Suppressor macrophage treated with lipopolysaccharide for 1 hour (primary cell): Measurements from ENCODE around the gene SLC32A1.

Experiments
- DNase-seq, 3 donors: peaks; one replicate each; pipeline ENCODE4 v3.0.0-alpha.2; 2020 to 2022

SLC32A1 gene

DNA sequence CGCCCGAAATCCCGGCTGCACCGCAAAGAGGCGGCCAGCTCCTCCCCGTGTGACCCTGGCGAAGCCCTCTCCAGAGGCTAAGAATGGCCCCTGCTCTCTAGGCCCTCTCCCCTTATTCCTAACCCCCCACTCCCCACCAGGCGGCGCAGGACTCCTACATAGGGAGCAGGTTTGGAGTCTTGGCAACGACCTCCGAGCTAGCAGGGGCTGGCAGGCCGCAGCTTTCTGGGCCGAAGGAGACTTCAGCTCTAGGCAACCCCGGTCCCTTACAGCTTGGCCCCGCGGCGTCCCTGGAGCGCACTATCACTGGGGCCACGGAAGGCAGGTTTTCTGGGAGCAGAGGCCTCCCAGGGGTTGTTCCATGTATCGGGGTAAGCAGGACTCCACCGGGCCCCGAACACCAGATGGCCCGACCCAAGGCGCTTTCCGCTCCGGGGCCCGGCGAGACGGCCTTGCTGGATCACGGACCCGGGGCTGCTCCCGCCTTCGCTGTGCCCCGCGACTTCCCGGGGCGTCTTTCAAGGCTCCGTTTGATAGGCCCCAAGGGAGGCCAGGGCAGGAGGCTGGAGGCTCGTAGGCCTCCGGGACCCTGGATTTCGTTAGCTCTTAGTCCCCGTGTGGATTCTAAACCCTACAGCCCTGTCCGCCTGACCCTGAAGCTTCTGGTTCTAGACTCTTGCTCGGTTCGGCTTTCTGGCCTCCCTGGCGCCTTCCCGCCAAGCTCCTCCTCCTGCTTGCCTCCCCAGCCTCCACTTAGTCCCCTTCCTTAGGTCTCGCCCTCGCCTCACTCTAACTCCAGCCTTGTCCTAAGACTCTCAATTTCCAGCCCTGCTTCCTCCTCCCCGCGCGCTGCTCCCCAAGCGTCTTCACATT lies 1.9 kb downstream of the SLC32A1 start:
- DNase-seq: peak; percentile 34 to 59 (median 41)

DNA sequence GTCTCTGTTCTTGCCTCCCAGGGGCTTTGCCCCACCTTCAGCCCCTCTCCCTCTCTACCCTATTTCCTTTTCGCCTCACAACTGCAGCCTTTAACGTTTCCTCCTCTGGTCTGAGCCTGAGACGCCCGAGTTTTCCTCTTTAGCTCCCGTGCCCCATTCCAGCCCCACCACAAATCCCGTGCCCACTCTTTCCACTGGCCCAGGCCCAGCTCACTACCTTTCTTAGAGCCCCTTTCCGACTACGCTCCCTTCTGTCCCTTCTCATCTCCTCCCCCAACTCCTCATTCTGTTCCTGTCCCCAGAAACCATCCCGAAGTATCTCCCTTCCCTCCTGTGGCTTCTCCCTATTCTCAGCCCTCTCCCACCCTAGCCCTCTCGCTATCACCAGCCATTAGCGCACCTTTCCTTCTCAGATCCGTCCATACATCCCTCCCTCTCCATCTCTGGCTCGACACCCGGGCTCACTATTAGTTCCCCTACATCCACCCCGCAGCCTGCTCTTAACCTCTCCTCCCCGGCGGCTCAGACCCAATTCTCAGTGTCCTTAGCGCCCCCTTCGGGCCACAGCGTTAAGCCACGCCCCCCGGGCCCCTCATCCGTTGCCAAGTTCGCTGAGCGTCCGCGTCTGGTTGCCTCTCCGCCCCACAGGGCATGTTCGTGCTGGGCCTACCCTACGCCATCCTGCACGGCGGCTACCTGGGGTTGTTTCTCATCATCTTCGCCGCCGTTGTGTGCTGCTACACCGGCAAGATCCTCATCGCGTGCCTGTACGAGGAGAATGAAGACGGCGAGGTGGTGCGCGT lies 2.7 kb downstream of the SLC32A1 start:
- peak; percentile 38 to 68 (median 55) for DNase-seq

DNA sequence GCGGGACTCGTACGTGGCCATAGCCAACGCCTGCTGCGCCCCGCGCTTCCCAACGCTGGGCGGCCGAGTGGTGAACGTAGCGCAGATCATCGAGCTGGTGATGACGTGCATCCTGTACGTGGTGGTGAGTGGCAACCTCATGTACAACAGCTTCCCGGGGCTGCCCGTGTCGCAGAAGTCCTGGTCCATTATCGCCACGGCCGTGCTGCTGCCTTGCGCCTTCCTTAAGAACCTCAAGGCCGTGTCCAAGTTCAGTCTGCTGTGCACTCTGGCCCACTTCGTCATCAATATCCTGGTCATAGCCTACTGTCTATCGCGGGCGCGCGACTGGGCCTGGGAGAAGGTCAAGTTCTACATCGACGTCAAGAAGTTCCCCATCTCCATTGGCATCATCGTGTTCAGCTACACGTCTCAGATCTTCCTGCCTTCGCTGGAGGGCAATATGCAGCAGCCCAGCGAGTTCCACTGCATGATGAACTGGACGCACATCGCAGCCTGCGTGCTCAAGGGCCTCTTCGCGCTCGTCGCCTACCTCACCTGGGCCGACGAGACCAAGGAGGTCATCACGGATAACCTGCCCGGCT lies 3.4 kb downstream of the SLC32A1 start:
- no peak for DNase-seq

DNA sequence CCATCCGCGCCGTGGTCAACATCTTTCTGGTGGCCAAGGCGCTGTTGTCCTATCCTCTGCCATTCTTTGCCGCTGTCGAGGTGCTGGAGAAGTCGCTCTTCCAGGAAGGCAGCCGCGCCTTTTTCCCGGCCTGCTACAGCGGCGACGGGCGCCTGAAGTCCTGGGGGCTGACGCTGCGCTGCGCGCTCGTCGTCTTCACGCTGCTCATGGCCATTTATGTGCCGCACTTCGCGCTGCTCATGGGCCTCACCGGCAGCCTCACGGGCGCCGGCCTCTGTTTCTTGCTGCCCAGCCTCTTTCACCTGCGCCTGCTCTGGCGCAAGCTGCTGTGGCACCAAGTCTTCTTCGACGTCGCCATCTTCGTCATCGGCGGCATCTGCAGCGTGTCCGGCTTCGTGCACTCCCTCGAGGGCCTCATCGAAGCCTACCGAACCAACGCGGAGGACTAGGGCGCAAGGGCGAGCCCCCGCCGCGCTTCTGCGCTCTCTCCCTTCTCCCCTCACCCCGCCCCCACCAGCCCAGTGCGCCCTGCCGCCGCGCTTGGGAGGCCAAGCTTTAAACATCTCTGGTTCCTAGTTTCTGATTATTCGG lies 4.0 kb downstream of the SLC32A1 start:
- no peak for DNase-seq

DNA sequence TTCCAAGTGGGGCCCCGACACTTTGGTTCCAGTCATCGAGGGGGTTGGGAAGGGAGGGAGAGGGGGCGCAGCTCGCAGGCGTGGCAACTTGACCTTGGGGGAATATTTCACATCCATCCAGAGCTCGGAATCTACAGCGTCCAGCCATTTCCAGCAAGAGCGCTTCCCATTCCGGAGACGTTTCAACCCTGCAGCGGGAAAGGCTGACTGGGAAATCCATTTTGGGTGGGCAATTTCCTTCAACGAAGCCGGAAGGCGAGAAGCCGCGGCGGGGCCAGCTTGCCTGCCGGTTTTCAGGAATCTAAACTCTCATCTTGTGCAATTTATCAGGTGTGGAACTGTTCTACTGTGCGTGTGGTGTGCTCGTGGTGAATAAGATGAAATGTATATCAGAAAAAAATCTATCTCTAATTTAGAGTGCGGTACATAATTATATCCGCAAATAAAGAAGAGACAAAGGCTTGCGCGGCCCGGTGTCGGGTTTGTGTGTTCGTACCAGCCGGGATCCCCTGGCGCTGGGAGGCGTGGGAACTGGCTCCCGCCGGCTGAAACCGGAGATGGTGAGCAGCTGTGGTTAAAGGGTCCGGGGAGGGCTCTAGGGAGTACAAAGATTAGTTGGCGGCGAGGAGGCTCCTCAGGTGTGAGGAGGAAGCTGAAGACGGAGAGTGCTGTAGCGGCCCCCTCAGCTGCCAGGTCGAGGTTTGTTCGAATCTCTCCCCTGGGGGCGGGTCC lies 4.8 kb downstream of the SLC32A1 start:
- no peak for DNase-seq

DNA sequence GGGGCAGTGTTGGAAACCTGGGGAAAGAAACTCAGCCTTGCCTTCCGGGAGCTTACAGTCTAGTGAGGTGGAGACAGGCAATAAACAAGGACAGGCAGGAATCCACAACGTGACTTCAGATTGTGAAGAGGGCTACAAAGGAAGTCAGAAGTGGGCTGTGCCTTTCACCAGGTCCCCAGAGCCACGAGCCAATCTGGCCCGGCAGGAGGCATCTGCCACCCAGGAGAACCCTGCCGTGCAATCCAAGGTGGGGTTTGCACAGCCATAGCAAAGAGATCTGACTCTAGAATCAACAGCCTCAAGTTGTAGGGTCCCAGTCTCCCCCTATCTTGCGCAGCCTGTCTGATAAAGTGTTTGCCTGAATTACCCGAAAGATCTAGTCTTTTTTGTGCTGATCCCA lies 5.5 kb downstream of the SLC32A1 start:
- no peak for DNase-seq

DNA sequence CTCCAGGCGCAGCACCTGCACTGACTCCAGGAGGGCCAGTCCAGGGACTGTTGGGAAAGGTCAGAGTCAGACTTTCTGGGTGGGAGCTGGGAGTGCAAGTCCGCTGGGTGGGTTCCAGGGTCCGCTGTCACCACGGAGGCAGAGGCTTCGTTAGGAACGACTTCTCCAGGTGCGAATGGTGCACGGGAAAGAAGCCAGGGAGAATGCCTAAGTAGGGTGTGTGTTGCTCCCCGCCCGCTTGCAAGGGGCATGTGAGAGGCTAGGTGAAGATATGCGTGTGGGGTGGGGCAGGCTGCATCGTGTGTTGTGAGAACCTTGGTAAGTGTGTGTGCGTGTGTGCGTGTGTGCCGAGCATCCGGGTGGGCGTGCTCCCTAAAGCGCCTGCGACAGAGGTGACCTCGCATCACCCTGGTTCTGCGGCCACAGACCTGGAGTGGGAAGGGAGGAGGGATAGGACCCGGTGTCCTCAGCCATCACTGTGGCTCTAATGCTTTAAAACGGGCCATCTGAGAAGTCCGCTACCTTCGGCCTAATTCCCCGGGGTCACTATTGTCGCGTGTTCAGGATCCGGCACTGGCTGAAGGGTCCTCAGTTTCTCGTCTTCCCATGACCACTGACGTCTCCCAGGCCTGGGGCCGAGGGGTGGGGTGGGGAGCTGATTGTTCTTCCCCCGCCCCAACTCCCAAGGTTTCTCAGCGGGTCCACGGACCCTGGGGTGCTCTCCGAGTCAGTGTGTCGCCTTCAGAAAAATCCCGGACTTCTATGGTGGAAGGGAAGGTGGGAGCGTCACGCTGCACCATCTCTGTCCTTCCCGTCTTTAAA lies 6.1 kb downstream of the SLC32A1 start:
- no peak for DNase-seq

DNA sequence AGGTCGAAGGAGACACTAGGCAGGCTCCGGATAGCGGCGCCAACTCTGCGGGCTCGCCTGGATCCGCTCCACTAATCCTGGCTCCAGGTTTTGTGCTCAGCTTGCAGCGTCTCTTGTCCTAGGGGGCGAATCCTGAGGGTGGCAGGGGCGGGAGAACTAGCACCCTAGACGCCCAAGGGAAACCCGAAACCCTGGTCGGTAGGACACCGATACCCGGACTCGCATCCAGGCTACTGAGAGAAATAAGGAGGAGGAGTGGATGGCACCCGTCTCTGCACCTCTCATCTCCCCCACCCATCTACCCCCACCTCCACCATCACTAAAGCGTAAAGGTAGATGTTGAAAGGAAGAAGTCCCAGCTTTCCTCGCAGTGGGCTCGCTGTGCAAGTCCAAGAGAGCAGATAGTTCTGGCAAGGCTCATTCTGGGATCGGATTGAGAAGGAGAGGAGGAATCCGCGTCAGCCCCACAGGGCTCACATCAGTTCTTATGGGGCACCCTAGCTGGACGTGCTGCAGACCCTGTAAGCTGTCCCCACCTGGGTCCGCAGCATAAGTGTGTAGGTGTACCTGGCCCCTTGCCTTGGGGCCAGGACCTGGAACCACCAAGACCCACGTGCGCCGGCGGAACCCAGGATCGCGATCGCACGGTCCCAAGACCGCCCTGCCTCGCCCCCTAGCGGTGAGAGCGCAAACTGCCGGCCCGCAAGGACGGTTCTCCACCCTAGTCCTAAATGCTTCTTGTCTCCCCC lies 6.9 kb downstream of the SLC32A1 start:
- peak; percentile 61 to 85 (median 74) for DNase-seq

DNA sequence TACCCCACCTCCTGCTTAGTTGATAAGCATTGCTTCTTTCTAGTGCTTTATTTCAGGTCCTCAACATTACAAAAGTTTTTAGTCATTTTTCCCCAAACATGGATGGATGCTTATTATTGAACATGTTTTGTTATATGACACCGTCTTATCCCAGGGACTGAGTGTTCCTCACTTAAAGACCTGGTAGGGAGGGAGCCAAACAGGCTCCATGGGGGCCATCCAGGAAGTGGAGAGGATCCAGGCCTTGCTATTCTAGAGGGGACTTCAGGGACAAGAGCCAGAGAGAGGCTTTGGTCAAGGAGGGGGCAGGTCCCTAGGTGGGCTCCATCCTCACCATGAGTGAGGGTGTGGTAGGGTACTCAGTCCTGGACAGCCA lies 7.4 kb downstream of the SLC32A1 start:
- DNase-seq: no peak

DNA sequence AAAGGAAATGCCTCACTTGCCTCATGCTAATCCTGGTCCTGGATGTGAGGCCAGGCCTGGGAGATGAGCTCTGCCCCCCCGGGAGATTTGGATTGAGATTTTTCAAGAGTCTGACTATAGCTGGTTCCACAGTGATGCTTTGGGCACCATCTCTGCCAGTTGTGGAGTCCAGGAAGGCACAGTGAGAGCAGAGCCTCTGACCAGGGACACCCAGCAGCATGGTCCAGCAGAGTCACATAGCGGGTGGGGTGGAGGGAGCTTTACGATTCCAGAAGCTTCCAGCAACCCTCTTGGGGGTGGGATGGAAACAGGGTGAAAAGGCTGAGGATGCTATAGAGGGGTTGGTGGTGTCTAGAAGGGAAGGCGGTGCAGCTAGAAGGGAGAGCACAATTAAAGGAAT lies 8.7 kb downstream of the SLC32A1 start:
- no peak for DNase-seq

DNA sequence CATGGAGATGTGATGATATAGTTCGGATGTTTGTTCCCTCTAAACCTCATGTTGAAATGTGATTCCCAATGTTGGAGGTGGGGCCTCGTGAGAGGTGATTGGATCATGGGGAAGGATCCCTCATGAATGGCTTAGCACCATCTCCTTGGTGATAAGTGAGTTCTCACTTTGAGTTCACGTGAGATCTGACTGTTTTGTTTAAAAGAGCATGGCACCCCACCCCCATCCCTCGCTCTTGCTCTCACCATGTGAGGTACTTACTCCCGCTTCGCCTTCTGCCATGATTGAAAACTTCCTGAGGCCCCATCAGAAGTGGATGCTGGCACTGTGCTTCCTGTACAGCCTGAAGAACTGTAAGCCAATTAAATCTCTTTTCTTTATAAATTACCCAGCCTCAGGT lies 10.9 kb downstream of the SLC32A1 start:
- DNase-seq: no peak

DNA sequence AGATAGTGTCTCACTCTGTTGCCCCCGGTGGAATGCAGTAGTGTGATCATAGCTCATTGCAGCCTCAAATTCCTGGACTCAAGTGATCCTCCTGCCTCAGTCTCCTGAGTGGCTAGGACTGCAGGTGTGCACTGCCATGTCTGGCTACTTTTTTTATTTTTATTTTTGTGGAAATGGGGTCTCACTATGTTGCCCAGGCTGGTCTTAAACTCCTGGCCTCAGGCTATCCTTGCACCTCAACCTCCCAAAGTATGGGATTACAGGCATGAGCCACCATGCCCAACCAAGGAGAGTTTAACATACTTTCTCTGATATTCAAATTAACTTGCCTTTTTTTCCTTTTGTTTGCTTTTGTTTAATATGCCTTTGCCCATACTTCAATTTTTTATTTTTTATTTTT lies 13.6 kb downstream of the SLC32A1 start:
- no peak for DNase-seq

DNA sequence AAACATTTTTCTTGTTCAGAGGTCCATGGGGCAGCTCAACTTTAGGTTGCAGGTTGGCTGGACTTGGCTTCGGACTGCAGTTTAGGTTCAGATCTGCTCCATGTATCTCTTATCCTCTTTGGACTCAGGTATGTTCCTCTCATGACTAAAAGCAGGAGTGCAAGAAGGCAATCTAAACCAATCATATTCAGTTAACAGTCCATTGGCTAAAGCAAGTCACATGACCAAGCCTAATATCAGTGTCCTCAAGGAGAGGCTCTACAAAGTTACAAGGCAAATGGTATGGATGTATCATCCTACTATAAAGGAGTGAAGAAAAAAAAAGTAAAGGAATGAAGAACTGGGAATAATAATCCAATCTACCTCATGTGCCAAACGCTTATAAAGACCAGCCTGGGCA lies 21.5 kb downstream of the SLC32A1 start:
- DNase-seq: no peak

DNA sequence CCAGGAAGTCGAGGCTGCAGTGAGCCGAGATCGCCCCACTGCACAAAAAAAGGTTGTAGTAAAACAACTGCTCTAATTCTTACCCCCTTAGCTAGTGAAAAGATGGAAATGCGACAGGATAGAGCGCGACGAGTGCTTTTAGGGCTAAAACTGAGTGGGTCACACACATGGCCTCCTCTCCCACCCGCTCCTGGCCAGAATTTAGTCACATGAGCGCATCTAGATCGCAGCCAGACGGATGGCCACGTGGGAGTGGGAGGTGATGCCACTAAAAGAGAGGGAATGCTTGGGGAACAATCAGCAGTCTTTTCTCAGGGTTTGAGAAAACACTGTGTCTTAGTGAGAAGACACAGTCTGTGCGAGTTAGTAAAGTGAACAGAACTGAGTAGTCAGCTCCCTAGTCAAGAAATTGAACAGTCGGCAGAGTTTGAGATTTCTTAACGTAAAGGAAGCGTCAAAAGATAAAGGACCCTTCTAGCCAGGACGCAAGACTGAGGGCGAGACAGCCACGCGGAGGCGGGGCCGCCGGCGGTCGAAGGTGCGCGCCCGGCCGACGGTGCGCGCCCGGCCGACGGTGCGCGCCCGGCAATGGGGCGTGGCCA lies 23.3 kb downstream of the SLC32A1 start:
- DNase-seq: no peak

DNA sequence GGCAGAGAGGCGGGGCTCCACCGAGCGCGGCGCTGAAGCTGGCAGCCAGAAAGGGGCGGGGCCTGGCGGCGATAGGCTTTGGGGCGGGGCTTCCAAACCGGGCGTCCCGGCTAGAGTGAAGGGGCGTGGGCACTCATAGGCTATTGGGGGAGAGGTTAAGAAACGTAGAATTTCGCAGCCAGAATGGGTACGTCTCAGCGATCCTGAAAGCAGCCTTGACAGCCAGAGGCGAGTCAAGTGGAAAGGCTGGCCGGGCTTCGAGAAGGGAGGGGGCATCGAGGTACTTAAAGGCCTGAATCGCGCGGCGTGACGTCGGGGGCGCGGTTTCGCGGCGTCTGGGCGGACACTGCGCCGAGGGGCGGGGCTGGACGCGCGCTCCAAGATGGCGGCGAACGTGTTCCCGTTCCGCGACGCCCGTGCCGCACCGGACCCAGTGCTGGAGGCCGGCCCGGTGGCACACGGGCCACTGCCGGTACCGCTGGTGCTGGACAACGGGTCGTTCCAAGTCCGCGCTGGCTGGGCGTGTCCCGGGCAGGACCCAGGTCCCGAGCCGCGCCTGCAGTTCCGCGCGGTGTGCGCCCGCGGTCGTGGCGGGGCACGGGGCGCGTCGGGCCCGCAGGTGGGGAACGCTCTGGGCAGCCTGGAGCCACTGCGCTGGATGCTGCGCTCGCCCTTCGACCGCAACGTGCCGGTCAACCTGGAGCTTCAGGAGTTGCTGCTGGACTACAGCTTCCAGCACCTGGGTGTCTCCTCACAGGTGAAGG lies 24.0 kb downstream of the SLC32A1 start, which contains the start of gene ACTR5:
Gene ACTR5 (plus strand): TSS at position 364 of the 764 bp plus-strand sequence. CDS start 19 bp downstream, at position 383.
- DNase-seq: peak; percentile 93 to 98 (median 97)

DNA sequence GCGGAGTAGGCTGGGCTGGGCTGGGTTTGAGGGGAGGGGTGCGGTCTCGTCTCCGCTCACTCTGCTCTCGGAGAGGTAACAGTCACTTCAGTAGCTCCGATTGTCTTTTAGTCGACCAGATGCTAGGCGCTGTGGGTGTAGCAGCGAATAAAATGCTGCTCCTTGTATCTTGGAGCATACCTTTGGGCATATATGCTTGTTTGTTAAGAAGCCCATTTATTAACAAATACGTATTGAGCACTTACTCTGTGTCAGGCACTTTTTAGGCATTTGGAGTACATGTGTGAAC lies 24.5 kb downstream of the SLC32A1 start:
- no peak for DNase-seq

DNA sequence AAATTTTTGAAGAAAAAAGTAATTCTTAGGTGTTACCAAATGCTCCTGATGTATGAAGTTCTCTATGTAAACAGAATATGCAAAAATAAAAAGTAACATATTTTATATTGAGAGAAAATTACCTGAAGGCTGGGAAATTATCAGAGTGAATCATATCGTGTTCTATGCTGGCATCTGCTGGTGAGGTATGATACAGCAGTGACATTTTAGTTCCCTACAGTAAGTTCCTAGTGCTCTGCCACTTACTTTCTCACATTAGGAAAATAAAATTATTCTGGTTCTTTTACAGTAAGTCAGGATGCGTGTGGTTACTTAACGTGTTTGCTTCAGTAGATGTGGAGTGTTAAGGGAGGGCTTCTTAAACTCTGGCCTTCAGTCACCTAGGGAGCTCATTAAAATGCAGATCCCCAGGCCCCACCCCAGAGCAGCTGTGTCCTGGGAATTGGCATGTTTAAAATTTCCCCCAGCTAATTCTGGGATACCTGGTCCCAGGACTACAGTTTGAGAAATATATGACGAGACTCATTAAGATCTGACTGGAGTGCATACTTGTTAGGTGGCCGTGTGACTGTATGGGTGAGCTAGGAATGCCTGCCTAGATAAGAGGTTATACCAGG lies 27.2 kb downstream of the SLC32A1 start:
- DNase-seq: peak; percentile 37 to 57 (median 55)

DNA sequence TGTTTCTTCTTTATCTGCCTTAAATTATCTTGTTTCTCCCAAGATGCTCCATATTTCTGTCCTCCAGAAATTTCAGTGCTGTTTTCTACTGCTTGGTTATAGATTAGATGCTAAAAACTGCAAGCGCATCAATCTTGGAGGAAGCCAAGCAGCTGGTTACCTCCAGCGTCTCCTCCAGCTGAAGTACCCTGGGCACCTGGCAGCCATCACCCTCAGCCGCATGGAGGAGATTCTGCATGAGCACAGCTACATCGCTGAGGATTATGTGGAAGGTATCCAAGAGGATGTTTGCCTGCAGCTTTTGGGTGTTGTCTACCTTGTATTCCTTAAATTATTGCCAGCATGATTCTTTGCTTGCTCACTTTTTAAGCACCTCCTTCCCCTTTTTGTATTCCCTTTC lies 27.7 kb downstream of the SLC32A1 start:
- no peak for DNase-seq

DNA sequence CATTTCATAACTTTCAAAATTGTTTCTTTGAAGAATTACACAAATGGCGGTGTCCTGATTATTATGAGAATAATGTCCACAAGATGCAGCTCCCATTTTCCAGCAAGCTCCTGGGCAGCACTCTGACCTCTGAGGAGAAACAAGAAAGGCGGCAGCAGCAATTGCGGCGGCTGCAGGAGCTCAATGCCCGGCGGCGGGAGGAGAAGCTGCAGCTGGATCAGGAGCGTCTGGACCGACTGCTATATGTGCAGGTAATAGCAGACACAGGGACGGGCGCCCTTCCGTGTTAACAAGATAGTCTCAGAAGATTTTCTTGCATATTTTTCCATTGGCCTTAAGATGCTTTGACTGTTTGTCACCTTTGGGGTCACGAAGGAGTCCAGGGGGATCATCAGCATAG lies 30.6 kb downstream of the SLC32A1 start:
- DNase-seq: no peak
